GM23248 (cell line): Measurements from ENCODE around the gene ASIC2.

ENCODE experiments used
- EZH2 ChIP-seq: fragments of 200-600 bp; sonication (generic); IDR thresholded peaks from 2 replicates; pipeline ENCODE4 v1.6.1; 2018; ENCODE audit warnings: antibody characterized with exemption, mild to moderate bottlenecking; ENCODE audit not compliant: insufficient read depth, poor library complexity, severe bottlenecking
- EZH2phosphoT487 ChIP-seq: fragments of 200-600 bp; sonication (generic); IDR thresholded peaks from 2 replicates; pipeline ENCODE4 v1.6.1; 2018; ENCODE audit warnings: antibody characterized with exemption, moderate library complexity, mild to moderate bottlenecking, low read depth; ENCODE audit not compliant: insufficient read depth

GRCh38 chr17:33076979-33077378 is 216.1 kb downstream of the ASIC2 start:
- TF ChIP-seq EZH2phosphoT487 = no peak
- no peak for TF ChIP-seq EZH2
